Measurements from ENCODE around the gene C1QTNF9B.

The C1QTNF9B gene

DNA sequence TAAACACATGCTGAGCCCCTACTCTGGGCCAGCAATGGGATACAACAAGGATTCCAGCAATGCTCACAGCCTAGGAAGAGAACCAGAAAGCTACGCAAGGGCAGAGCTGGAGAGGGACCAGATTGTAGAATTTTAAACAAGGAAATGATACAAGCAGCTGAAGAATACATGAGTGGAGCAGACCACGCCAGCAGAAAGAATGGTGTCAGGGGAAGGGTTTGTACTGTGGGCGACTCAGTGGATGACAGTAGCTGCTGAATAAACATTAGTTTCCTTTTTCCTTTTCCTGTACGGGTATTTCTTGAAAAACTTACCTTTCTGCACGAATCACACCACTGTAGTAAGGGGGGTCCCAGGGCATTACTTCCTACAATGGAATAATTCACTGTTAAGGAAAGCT is 38.8 kb downstream of the C1QTNF9B start:
- DNase-seq (ENCODE audit: low read depth): no peak

DNA sequence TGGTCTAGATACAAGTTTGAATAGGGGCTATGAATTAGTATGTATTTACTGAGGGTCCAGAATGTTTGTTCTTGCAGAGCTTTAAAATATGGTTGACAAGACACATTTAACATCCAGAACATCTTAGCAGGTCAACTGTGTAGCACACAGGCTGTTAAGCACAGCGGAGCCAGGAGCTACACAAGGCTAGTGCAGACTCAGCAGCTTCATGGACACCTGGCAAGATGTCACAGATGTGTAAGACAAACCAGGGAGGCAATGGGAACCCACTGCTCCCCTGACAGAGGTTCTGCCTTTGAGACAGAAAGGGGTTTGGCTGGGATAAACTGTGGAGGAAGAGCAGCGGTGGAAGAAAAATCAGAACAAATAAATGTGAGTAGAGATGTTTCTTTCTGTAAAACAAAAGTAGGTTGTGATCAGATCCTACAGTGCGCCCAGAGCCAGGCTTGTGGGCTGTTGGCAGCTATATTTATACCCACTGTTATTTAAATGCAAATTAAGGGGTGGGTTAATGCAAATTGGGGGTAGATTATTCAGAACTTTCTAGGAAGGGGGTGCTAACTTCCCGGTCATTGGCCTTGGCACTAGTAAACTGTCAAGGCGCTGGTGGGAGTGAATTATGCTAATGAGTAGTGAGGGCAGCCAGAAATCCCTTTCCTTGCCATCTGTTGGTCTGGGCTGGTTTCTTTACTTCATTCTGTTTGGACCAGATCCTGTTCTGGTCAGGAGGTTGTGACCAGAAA is 41.1 kb downstream of the C1QTNF9B start:
- DNase-seq (ENCODE audit: low read depth): no peak

GRCh38 chr13:23855360-23855759 is 41.9 kb downstream of the C1QTNF9B start:
- no peak for DNase-seq (ENCODE audit: low read depth)

DNA sequence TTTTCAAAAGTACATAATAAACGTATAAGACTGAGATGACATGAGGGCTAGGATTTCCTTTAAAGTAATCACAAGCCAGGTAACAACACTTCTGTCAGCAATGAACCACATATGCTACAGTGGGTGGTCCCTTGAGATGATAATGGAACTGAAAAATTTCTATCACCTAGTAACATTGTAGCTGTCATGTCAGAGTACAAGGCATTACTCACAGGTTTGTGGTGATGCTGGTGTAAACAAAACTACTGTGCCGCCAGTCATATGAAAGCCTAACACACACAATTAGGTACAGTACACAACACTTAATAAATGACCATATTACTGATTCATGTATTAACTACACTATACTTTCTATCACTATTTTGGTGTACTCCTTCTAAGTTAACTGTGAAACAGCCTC is 45.0 kb downstream of the C1QTNF9B start:
- no peak for DNase-seq (ENCODE audit: low read depth)

DNA sequence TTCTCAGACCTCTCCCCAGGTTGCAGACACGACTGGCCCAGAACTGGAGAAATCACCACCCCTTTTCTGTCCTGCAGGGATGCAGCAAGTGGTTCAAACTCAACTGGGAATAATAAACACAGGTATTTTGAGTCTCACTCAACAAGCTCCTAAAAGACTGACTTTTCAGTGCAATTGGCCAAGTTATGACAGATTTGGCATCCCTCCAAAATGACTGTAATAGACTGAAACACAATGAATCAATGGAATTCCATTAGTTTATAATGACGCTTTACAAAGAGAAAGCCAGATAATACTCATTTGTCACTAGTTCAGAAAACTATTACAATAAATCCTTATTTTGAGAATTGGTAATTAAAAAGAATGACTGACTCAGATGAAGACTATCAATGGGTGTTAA is 46.2 kb downstream of the C1QTNF9B start:
- no peak for DNase-seq (ENCODE audit: low read depth)

DNA sequence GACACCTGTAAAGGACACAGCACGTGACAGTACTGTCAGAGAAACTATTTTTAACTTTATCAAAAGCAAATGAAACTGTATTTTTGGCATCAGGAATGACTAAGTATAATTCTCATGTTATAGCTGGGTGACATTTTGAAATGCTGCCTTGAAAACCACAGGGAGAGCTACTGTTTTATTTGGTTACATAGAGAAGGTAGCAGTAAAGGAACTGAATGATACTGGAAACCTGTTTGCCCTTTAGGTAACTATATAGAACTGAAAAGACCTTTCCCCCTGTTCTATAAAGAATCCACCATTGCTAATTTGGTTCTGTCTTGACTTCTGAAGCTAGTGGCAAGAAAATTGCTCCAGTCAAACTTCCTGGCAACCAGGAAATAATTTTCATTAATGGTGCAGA is 47.2 kb downstream of the C1QTNF9B start:
- DNase-seq (ENCODE audit: low read depth): no peak

DNA sequence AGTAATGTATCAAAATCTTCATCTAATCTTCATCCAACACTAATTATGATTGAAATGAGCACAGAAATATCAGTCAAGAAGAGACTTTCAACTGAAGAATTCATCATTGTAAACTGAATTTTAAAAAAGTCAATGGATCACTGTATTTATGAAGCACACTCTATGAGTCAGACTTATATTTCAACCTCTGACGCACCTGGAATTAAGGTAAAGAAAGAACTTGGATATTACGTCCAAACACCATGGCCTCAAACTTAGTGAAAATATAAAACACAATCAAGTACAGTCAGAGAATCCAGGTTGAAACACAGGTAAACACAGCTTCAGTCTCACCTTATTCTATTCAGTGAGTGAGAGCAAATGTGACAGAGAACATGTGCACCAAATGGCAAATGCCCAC is 47.6 kb downstream of the C1QTNF9B start:
- DNase-seq (ENCODE audit: low read depth): no peak

DNA sequence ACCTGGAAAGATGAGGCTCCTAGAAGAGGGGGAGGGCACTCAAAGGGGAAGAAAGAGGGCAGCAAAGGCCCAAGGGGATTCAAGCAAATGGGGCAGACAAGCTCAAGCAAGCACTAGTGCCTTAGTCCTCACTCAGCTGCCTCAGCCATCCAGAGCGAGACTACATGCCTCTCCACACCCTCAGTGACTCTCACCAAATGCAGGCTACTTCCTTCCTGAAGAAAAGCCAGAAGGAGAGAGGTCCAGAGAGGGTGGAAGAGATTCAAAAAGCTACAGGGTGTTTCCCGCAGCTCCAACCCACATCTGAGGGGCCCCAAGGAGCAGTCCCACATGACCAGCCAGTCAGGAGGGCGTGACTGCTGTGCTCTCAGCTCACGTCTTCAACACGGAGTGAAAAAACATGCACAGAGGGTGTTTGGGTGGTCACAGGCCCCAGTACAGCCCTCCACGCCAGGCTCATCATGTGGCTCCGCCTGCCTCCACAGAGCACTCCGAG is 48.6 kb downstream of the C1QTNF9B start:
- no peak for DNase-seq (ENCODE audit: low read depth)

DNA sequence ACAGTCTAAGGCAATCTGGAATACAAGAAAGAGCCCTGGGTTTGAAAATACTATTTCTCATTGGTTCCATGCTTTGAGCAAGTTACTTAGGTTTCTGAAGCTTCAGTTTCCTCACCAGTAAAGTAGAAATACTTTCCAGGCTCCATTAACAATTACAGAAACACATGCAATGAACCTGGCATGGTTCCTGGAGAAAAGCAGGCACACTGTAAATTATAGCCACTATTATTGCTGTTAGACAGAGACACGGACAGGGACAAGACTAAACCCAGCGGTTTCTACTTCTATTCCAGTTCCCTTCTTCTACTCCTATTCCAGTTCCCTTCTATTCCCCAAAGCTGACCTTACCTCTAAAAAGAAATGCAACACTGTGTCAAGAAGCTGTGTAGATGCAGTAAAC is 49.3 kb downstream of the C1QTNF9B start:
- DNase-seq (ENCODE audit: low read depth): no peak

GRCh38 chr13:23847497-23847896 is 49.8 kb downstream of the C1QTNF9B start:
- DNase-seq (ENCODE audit: low read depth): no peak

DNA sequence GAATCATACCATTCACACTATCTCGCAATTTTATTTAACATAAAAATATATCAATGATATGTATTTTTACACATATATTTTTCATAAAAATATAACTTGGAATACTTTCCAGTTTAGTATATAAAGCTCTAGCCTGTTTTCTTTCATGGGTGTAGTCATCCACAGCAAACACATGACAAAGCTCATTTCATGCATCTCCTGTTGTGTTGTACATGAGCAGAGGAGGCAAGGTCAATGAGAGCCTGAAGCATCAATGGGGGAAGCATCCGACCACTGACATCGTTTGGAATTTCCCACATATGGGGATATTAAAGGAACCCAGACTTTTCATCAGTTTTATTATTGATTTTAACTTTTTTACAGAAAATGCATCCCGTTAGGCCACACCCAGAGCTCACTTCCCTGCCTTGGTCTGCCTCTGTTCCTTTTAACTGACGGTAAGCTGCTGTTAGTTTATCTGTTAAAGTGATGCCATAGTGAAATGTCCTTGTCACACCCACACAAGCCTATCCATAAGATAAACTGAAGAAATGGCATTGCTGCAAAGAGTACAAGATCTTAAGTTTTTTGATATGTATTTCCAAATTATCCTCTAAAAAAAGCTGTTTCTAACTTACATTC is 52.1 kb downstream of the C1QTNF9B start:
- no peak for DNase-seq (ENCODE audit: low read depth)

- DNase-seq (ENCODE audit: low read depth): no peak
Observed at GRCh38 chr13:23844132-23844531, 53.2 kb downstream of the C1QTNF9B start.

- no peak for DNase-seq (ENCODE audit: low read depth)
Observed at GRCh38 chr13:23843436-23843835, 53.9 kb downstream of the C1QTNF9B start.

DNA sequence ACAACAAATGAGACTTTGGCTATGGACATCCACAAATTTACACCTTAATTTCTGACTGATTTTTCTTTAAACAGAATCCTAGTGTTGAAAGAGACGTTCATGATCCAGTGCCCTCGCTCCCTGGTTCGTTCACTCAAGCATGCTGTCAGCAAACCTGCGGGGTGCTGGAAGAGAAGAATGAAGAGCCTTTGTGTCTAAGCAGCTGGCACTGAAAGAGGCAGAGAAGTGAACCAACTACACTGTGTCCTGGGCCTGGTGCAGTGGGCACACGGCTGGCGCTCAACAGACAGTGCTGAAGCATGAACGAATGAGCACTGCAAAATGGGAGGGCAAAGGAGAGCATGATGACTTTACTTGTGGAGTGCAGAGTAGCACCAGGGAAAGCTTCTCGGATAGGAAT is 54.9 kb downstream of the C1QTNF9B start:
- DNase-seq (ENCODE audit: low read depth): no peak
